A172 (cell line): ENCODE results near the gene PCDHB14. TPM values are rescaled to one million over a fixed set of nuclear protein-coding genes. Genes with fewer than 3 reads are reported as not detected.
"Not testable (repeated sequence)": the region's sequence is repeated elsewhere in the genome, so short reads cannot be mapped to it uniquely, and the experiment has no call there.

Experiments
- DNase-seq: peaks from one replicate; pipeline ENCODE4 v3.0.0-alpha.2; 2015; ENCODE audit warnings: low spot score
- total RNA-seq: library from RNA; depleted of rRNA; stranded (reverse); fragments of >200 nt; shearing (Covaris generic); gene quantifications from 2 replicates; pipeline ENCODE4 v1.2.3, GENCODE V29; 2014; rRNA removed

Gene PCDHB14
- 17.6 and 18.2 TPM in 2 replicates for total RNA-seq

GRCh38 chr5:141223112-141223783 is at the start of gene PCDHB14:
PCDHB14 (plus strand) TSS chr5:141223343; CDS start chr5:141223506, 163 bp downstream.
- DNase-seq = peak; percentile 76

GRCh38 chr5:141174291-141175104 is 48.6 kb upstream of the PCDHB14 start:
- DNase-seq = not testable (repeated sequence)

GRCh38 chr5:141175933-141176332 is 47.2 kb upstream of the PCDHB14 start:
- DNase-seq = no peak

GRCh38 chr5:141177577-141178191 is 45.5 kb upstream of the PCDHB14 start, which contains the start of gene PCDHB8:
PCDHB8 (plus strand) TSS chr5:141177790; CDS start chr5:141178035, 245 bp downstream.
- peak; percentile 23 for DNase-seq

- not testable (repeated sequence) for DNase-seq
These were observed 43.8 kb upstream of the PCDHB14 start for GRCh38 chr5:141179371-141179770.

- DNase-seq = not testable (repeated sequence)
These were observed 43.3 kb upstream of the PCDHB14 start for GRCh38 chr5:141179876-141180275.

- DNase-seq = no peak
These were observed 42.8 kb upstream of the PCDHB14 start for GRCh38 chr5:141180313-141180712.

GRCh38 chr5:141182248-141182647 is 40.9 kb upstream of the PCDHB14 start, which contains the start of gene PCDHB16:
PCDHB16 (plus strand) TSS chr5:141182387; CDS start chr5:141182560, 173 bp downstream.
- DNase-seq = peak; percentile 64

- not testable (repeated sequence) for DNase-seq
These were observed 38.9 kb upstream of the PCDHB14 start for GRCh38 chr5:141184117-141184855.

- peak; percentile 59 for DNase-seq
These were observed 36.1 kb upstream of the PCDHB14 start, which contains the start of gene PCDHB9 for GRCh38 chr5:141186897-141187512. PCDHB9 (plus strand) TSS chr5:141187161; CDS start chr5:141187319, 158 bp downstream.

GRCh38 chr5:141188682-141189081 is 34.5 kb upstream of the PCDHB14 start:
- DNase-seq = not testable (repeated sequence)

- not testable (repeated sequence) for DNase-seq
These were observed 34.0 kb upstream of the PCDHB14 start for GRCh38 chr5:141189131-141189530.

GRCh38 chr5:141192110-141192725 is 30.9 kb upstream of the PCDHB14 start, which contains the start of gene PCDHB10:
PCDHB10 (plus strand) TSS chr5:141192353; CDS start chr5:141192553, 200 bp downstream.
- DNase-seq = peak; percentile 55

GRCh38 chr5:141194332-141194731 is 28.8 kb upstream of the PCDHB14 start:
- not testable (repeated sequence) for DNase-seq

GRCh38 chr5:141196363-141196762 is 26.8 kb upstream of the PCDHB14 start:
- DNase-seq = no peak

GRCh38 chr5:141199359-141200235 is 23.5 kb upstream of the PCDHB14 start, which contains the start of gene PCDHB11:
PCDHB11 (plus strand) TSS chr5:141199627; CDS start chr5:141199775, 148 bp downstream.
- DNase-seq = no peak

GRCh38 chr5:141201126-141201525 is 22.0 kb upstream of the PCDHB14 start:
- DNase-seq = not testable (repeated sequence)

- DNase-seq = not testable (repeated sequence)
These were observed 21.5 kb upstream of the PCDHB14 start for GRCh38 chr5:141201646-141202045.

- DNase-seq = no peak
These were observed 14.7 kb upstream of the PCDHB14 start, which contains the start of gene PCDHB12 for GRCh38 chr5:141208478-141208877. PCDHB12 (plus strand) TSS chr5:141208719; CDS start chr5:141208908, 189 bp downstream.
